WTC11 (cell line): ENCODE data around the gene FYN. TPM values are rescaled to one million over a fixed set of nuclear protein-coding genes. Genes with fewer than 3 reads are reported as not detected.

ENCODE experiments used
- ATAC-seq: fragments of 200-7000 bp; cut with Tn5 transposase; 2 replicates; pipeline ENCODE4 v1.10.0; 2021; ENCODE audit warnings: mild to moderate bottlenecking, moderate library complexity
- CTCF ChIA-PET: fragments of 300-600 bp; sonication (Branson Sonifier 250); formaldehyde crosslinking; loops from one replicate; lab custom pipeline; 2021; ENCODE audit warnings: antibody characterized with exemption; lab: Charles Lee
- POLR2A ChIA-PET: fragments of 350-600 bp; sonication (Branson Sonifier 250); formaldehyde crosslinking; loops from one replicate; lab custom pipeline; 2021; ENCODE audit warnings: antibody characterized with exemption; lab: Charles Lee
- DNase-seq: peaks from one replicate; pipeline ENCODE4 v3.0.0; 2021; ENCODE audit warnings: low spot score
- H3K27ac Mint-ChIP-seq: 2 replicates; pipeline ENCODE4 v1.8.0; 2021; ENCODE audit warnings: mixed read lengths
- H3K27me3 Mint-ChIP-seq: 2 replicates; pipeline ENCODE4 v1.8.0; 2021; ENCODE audit warnings: low read depth, mild to moderate bottlenecking, moderate library complexity, mixed read lengths
- H3K36me3 Mint-ChIP-seq: 2 replicates; pipeline ENCODE4 v1.8.0; 2021; ENCODE audit warnings: mixed read lengths
- H3K4me1 Mint-ChIP-seq: 2 replicates; pipeline ENCODE4 v1.8.0; 2022; ENCODE audit warnings: mixed read lengths
- H3K4me3 Mint-ChIP-seq: 2 replicates; pipeline ENCODE4 v1.8.0; 2021; ENCODE audit warnings: mild to moderate bottlenecking, moderate library complexity, mixed read lengths
- H3K9me3 Mint-ChIP-seq: 2 replicates; pipeline ENCODE4 v1.8.0; 2021; ENCODE audit warnings: mixed read lengths
- ATF2 ChIP-seq: sonication (generic); formaldehyde crosslinking; IDR thresholded peaks from 2 replicates; pipeline ENCODE4 v1.8.1; 2022; ENCODE audit warnings: low read depth, missing genetic modification reagents, borderline replicate concordance
- CDX4 ChIP-seq: fragments of 250-450 bp; sonication (Bioruptor Pico); IDR thresholded peaks from 2 replicates; pipeline ENCODE4 v1.9.0; 2021; ENCODE audit warnings: moderate library complexity, mild to moderate bottlenecking, inconsistent platforms, borderline replicate concordance
- E2F4 ChIP-seq: sonication (generic); formaldehyde crosslinking; IDR thresholded peaks from 2 replicates; pipeline ENCODE4 v1.8.1; 2022; ENCODE audit warnings: low read depth, mild to moderate bottlenecking, moderate library complexity, missing genetic modification reagents, borderline replicate concordance
- ELF4 ChIP-seq: sonication (generic); formaldehyde crosslinking; IDR thresholded peaks from 2 replicates; pipeline ENCODE4 v1.8.1; 2022; ENCODE audit warnings: low read depth, mild to moderate bottlenecking, moderate library complexity, missing genetic modification reagents
- FOXP1 ChIP-seq: sonication (generic); formaldehyde crosslinking; IDR thresholded peaks from 2 replicates; pipeline ENCODE4 v1.8.0; 2022; ENCODE audit warnings: missing genetic modification reagents, mild to moderate bottlenecking, moderate library complexity, borderline replicate concordance
- GABPB1 ChIP-seq: sonication (generic); formaldehyde crosslinking; IDR thresholded peaks from 2 replicates; pipeline ENCODE4 v1.8.1; 2023; ENCODE audit warnings: mild to moderate bottlenecking, missing genetic modification reagents
- GRHL2 ChIP-seq: fragments of 250-450 bp; sonication (Bioruptor Pico); IDR thresholded peaks from 2 replicates; pipeline ENCODE4 v1.8.0; 2022; ENCODE audit warnings: mild to moderate bottlenecking, moderate library complexity; ENCODE audit not compliant: insufficient replicate concordance, severe bottlenecking
- HMGA2 ChIP-seq: fragments of 250-450 bp; sonication (Bioruptor Pico); IDR thresholded peaks from 2 replicates; pipeline ENCODE4 v1.4.0; 2021; ENCODE audit warnings: mild to moderate bottlenecking, moderate library complexity
- HMGXB4 ChIP-seq: sonication (generic); formaldehyde crosslinking; IDR thresholded peaks from 2 replicates; pipeline ENCODE4 v1.8.1; 2023; ENCODE audit warnings: mild to moderate bottlenecking, moderate library complexity, missing genetic modification reagents
- IRF1 ChIP-seq: sonication (generic); formaldehyde crosslinking; IDR thresholded peaks from 2 replicates; pipeline ENCODE4 v1.8.0; 2023; ENCODE audit warnings: missing genetic modification reagents
- IRF2 ChIP-seq: sonication (generic); formaldehyde crosslinking; IDR thresholded peaks from 2 replicates; pipeline ENCODE4 v1.8.0; 2022; ENCODE audit warnings: low read depth, missing genetic modification reagents, borderline replicate concordance
- NFYB ChIP-seq: sonication (generic); formaldehyde crosslinking; conservative IDR thresholded peaks from 2 replicates; pipeline ENCODE4 v1.8.0; 2022; ENCODE audit warnings: low read depth, missing genetic modification reagents
- NR1H2 ChIP-seq: sonication (generic); formaldehyde crosslinking; IDR thresholded peaks from 2 replicates; pipeline ENCODE4 v1.9.0; 2021; ENCODE audit warnings: mild to moderate bottlenecking, moderate library complexity, missing genetic modification reagents
- NR2C2 ChIP-seq: sonication (generic); formaldehyde crosslinking; IDR thresholded peaks from 2 replicates; pipeline ENCODE4 v1.8.0; 2022; ENCODE audit warnings: mild to moderate bottlenecking, missing genetic modification reagents
- NR3C1 ChIP-seq: sonication (generic); formaldehyde crosslinking; conservative IDR thresholded peaks from 2 replicates; pipeline ENCODE4 v1.8.1; 2023; ENCODE audit warnings: low read depth, mild to moderate bottlenecking, missing genetic modification reagents
- RELA ChIP-seq: sonication (generic); formaldehyde crosslinking; IDR thresholded peaks from 2 replicates; pipeline ENCODE4 v1.8.1; 2022; ENCODE audit warnings: missing genetic modification reagents, mild to moderate bottlenecking, borderline replicate concordance
- SMAD4 ChIP-seq: sonication (generic); formaldehyde crosslinking; IDR thresholded peaks from 2 replicates; pipeline ENCODE4 v1.8.0; 2022; ENCODE audit warnings: mild to moderate bottlenecking, missing genetic modification reagents
- ZMAT4 ChIP-seq: fragments of 250-450 bp; sonication (Bioruptor Pico); IDR thresholded peaks from 2 replicates; pipeline ENCODE4 v1.9.0; 2021; ENCODE audit warnings: mild to moderate bottlenecking
- ZNF219 ChIP-seq: sonication (generic); formaldehyde crosslinking; IDR thresholded peaks from 2 replicates; pipeline ENCODE4 v1.8.0; 2023; ENCODE audit warnings: missing genetic modification reagents, mild to moderate bottlenecking, borderline replicate concordance
- ZNF263 ChIP-seq: sonication (generic); formaldehyde crosslinking; IDR thresholded peaks from 2 replicates; pipeline ENCODE4 v1.8.1; 2022; ENCODE audit warnings: low read depth, mild to moderate bottlenecking, moderate library complexity, missing genetic modification reagents
- ZNF425 ChIP-seq: fragments of 250-450 bp; sonication (Bioruptor Pico); conservative IDR thresholded peaks from 2 replicates; pipeline ENCODE4 v1.9.0; 2021; ENCODE audit warnings: mild to moderate bottlenecking
- total RNA-seq: library from RNA; stranded (reverse); gene quantifications from 3 replicates; pipeline ENCODE4 v1.2.3, GENCODE V29; 2021

The FYN gene
- total RNA-seq, 1 experiment from 2014 or later = 63.9 TPM

- CTCF ChIA-PET = interaction anchor here (1.7 kb wide), 1 partner anchor 8 kb away, joined by 7 read pairs; no protein-coding TSS in a partner anchor
- Mint-ChIP-seq H3K4me1 (peaks cover 35% of the 10 kb centered on the region), H3K27ac (no peak overlapping the region), H3K36me3 (peaks cover 2% of the 10 kb centered on the region; the same call in 1 of the 2 replicates), H3K9me3 (peaks cover 12% of the 10 kb centered on the region), H3K27me3 (no peaks in the 10 kb centered on the region)
- ATAC-seq = no peak
- POLR2A ChIA-PET = no interaction called here
- TF ChIP-seq ATF2 (CRISPR knock-in tag) (no peak), NR1H2 (CRISPR knock-in tag) (no peak), NFYB (CRISPR knock-in tag) (no peak), IRF1 (no peak), GRHL2 (no peak)
- TF ChIP-seq, all 79 proteins: peak for 0
- no peak overlapping the region for H3K4me3 Mint-ChIP-seq
- no peak for DNase-seq
Measured at GRCh38 chr6:111650049-111650448, 223.2 kb downstream of the FYN start.

- CTCF ChIA-PET = no interaction called here
- TF ChIP-seq ZMAT4 (no peak), ELF4 (CRISPR knock-in tag) (no peak), FOXP1 (CRISPR knock-in tag) (no peak), E2F4 (CRISPR knock-in tag) (no peak), SMAD4 (CRISPR knock-in tag) (no peak)
- Mint-ChIP-seq H3K36me3 (peaks cover 2% of the 10 kb centered on the region; the same call in 1 of the 2 replicates), H3K4me1 (peaks cover 15% of the 10 kb centered on the region), H3K27me3 (no peaks in the 10 kb centered on the region), H3K27ac (no peak overlapping the region), H3K9me3 (peaks cover 12% of the 10 kb centered on the region), H3K4me3 (no peak overlapping the region)
- no peak for ATAC-seq
- POLR2A ChIA-PET = no interaction called here
- no peak for DNase-seq
Measured at GRCh38 chr6:111648100-111648499, 225.2 kb downstream of the FYN start.

- no peak for ATAC-seq
- ChIA-PET CTCF (interaction anchor here (0.9 kb wide), 1 partner anchor 17 kb away, joined by 3 read pairs; no protein-coding TSS in a partner anchor), POLR2A (interaction anchor here (0.6 kb wide), 1 partner anchor 76 kb away, joined by 5 read pairs; no protein-coding TSS in a partner anchor)
- Mint-ChIP-seq H3K27me3 (no peaks in the 10 kb centered on the region), H3K4me3 (no peak overlapping the region), H3K4me1 (peaks cover 6% of the 10 kb centered on the region; the same call in 1 of the 2 replicates), H3K27ac (no peak overlapping the region), H3K36me3 (peaks cover 2% of the 10 kb centered on the region; the same call in 1 of the 2 replicates), H3K9me3 (peaks cover 12% of the 10 kb centered on the region)
- no peak for DNase-seq
- TF ChIP-seq ZNF263 (CRISPR knock-in tag) (no peak), NR2C2 (CRISPR knock-in tag) (no peak), GABPB1 (CRISPR knock-in tag) (no peak), NR3C1 (CRISPR knock-in tag) (no peak), IRF2 (no peak)
Measured at GRCh38 chr6:111646942-111647341, 226.3 kb downstream of the FYN start.

GRCh38 chr6:111646034-111646433, 227.2 kb downstream of the FYN start:
- ATAC-seq (no peak), DNase-seq (no peak)
- Mint-ChIP-seq H3K4me3 (no peak overlapping the region), H3K4me1 (no peaks in the 10 kb centered on the region), H3K27ac (no peak overlapping the region), H3K27me3 (no peaks in the 10 kb centered on the region), H3K9me3 (peaks cover 12% of the 10 kb centered on the region), H3K36me3 (peaks cover 2% of the 10 kb centered on the region; the same call in 1 of the 2 replicates)
- ChIA-PET POLR2A (no interaction called here), CTCF (interaction anchor here (1.4 kb wide), 1 partner anchor 387 kb away, joined by 4 read pairs; a partner anchor contains a TSS)
- TF ChIP-seq HMGA2 = no peak
- TF ChIP-seq RELA (CRISPR knock-in tag) = no peak
- no peak for TF ChIP-seq HMGXB4 (CRISPR knock-in tag)
- no peak for TF ChIP-seq CDX4 (CRISPR knock-in tag)
- TF ChIP-seq ZNF425 (CRISPR knock-in tag) = no peak
- no peak for TF ChIP-seq ZNF219 (CRISPR knock-in tag)
